SHP77 (cell line): ENCODE measurements around the gene WSCD1.
A peak's percentile ranks its signal among the peaks of the same experiment; 100 is the strongest.

Experiments used
- DNase-seq, 2 experiments: peaks; one replicate each; lab custom pipeline; 2025; lab: John Stamatoyannopoulos, UW

Gene WSCD1

GRCh38 chr17:6160911-6161855 is 91.0 kb downstream of the WSCD1 start:
- DNase-seq: no peak

- no peak for DNase-seq
Measured at GRCh38 chr17:6162216-6162615, 92.0 kb downstream of the WSCD1 start.

GRCh38 chr17:6162892-6163291 is 92.7 kb downstream of the WSCD1 start:
- DNase-seq: no peak

GRCh38 chr17:6163612-6164333 is 93.6 kb downstream of the WSCD1 start:
- peak; percentile 22 to 40 for DNase-seq

GRCh38 chr17:6164996-6165395 is 94.8 kb downstream of the WSCD1 start:
- DNase-seq: no peak

DNA sequence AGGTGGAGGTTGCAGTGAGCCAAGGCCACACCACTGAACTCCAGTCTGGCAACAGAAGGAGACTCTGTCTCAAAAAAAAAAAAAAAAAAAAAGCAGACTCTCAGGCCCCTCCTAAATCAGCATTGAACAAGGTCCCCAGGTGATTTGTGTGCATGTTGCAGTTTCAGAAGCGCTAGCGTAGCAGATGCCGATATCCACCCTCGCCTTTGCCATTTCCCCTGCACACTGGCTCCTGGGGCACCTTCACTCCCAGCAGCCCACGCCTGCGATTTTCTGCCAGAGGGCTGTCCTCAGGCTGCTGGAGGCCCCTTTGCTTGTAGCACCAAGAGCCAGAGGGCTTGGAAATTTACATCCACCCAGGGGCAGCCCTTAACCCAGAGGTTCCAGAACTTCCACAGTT is 95.6 kb downstream of the WSCD1 start:
- no peak for DNase-seq

DNA sequence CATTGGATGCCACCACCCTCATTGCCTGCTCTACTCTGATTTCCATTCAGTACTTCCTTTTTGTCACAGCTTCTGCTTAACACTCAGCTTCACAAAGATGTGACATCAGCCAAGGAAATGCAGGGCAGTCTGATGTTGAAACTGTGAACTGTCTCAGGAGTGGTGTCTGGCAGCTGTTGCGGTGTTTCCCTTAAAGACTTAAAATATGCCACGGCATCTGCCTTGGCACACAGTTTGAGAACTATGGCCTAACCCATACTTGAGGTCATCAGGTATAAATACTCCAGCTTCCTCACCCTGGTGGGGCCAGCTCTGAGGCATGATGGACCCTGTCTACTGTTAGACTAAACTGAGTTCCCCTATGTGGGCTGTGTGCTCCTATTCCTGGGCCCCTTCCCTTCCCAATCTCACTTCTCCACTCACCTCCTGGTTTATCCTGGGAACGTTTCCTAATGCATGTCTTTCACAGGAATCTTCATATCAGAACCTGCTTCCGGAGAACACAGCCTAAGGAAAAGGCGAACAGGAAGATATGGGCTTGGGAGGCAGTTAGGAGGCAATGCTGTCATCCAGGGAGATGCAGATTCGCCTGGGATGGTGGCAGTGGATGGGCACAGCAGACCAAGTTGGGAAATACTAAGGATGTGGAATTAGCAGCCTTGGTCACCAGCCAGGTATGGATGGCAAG is 96.5 kb downstream of the WSCD1 start:
- DNase-seq: no peak

- no peak for DNase-seq
Measured at GRCh38 chr17:6168296-6168695, 98.1 kb downstream of the WSCD1 start.

DNA sequence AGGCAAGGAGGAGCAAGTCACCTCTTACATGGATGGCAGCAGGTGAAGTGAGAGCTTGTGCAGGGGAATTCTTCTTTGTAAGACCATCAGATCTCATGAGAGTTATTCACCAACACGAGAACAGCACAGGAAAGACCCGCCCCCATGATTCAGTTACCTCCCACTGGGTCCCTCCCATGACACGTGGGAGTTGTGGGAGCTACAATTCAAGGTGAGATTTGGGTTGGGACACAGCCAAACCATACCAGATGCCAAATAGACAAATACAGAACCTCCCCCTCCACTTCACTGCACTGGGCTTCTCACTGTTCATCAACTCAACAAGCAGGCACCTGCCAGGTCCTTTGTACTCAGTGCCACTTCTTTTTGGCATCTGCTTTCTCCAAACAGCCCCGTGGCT is 100.2 kb downstream of the WSCD1 start:
- peak; percentile 14 to 17 for DNase-seq

- DNase-seq: no peak
Measured at GRCh38 chr17:6172642-6173330, 102.6 kb downstream of the WSCD1 start.

- DNase-seq: no peak
Measured at GRCh38 chr17:6173653-6174052, 103.5 kb downstream of the WSCD1 start.
